ENCODE results near the gene SNPH.

DNA sequence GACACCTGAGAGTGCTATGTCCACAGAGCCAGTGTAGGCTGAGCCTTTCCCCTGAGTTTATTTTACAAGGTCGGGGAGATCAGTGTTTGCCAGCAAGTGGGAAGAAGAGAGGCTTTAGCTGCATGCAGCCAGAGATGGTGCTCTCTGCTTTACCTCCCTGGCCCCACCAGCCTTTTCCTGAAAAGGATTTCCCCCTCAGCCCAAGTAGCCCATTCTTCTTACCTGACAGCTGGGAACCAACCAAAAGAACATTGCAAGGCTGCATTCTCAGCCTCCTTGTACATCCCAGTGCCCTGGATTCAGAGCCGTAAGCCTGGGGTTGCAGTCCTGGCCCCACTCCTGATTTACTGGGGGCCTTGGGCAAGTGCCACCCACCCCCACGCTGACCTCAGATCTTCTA is 16.9 kb downstream of the SNPH start:
- TF ChIP-seq, protein P1, sequence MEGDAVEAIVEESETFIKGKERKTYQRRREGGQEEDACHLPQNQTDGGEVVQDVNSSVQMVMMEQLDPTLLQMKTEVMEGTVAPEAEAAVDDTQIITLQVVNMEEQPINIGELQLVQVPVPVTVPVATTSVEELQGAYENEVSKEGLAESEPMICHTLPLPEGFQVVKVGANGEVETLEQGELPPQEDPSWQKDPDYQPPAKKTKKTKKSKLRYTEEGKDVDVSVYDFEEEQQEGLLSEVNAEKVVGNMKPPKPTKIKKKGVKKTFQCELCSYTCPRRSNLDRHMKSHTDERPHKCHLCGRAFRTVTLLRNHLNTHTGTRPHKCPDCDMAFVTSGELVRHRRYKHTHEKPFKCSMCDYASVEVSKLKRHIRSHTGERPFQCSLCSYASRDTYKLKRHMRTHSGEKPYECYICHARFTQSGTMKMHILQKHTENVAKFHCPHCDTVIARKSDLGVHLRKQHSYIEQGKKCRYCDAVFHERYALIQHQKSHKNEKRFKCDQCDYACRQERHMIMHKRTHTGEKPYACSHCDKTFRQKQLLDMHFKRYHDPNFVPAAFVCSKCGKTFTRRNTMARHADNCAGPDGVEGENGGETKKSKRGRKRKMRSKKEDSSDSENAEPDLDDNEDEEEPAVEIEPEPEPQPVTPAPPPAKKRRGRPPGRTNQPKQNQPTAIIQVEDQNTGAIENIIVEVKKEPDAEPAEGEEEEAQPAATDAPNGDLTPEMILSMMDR (IDR thresholded peaks at IDR 0.05; ENCODE audit: low read depth, low read length, poor library complexity, severe bottlenecking) = no peak
- TF ChIP-seq EZH2phosphoT487 (IDR thresholded peaks at IDR 0.05; ENCODE audit: borderline replicate concordance, low read length) = no peak
